DMS53 treated with DMSO at 0.1 percent for 48 hours (cell line): ENCODE results near the gene ZFYVE27.

Experiments used
- DNase-seq: peaks from one replicate; lab custom pipeline; 2025; ENCODE audit not compliant: unreplicated experiment; lab: John Stamatoyannopoulos, UW

Gene ZFYVE27

GRCh38 chr10:97714401-97715258 lies 22.3 kb upstream of the ZFYVE27 start:
- DNase-seq = peak; percentile 15

GRCh38 chr10:97715259-97715874 lies 21.6 kb upstream of the ZFYVE27 start:
- DNase-seq = no peak

- DNase-seq = no peak
Observed at GRCh38 chr10:97717627-97718026, 19.3 kb upstream of the ZFYVE27 start.

GRCh38 chr10:97718178-97718577 lies 18.8 kb upstream of the ZFYVE27 start:
- no peak for DNase-seq

- peak; percentile 95 for DNase-seq
Observed at GRCh38 chr10:97718659-97719142, 18.2 kb upstream of the ZFYVE27 start.

GRCh38 chr10:97719602-97720001 lies 17.3 kb upstream of the ZFYVE27 start:
- DNase-seq = no peak

- no peak for DNase-seq
Observed at GRCh38 chr10:97721871-97722780, 14.8 kb upstream of the ZFYVE27 start.

GRCh38 chr10:97723001-97723400 lies 13.9 kb upstream of the ZFYVE27 start:
- DNase-seq = no peak

GRCh38 chr10:97724341-97724941 lies 12.5 kb upstream of the ZFYVE27 start:
- DNase-seq = no peak

- DNase-seq = peak; percentile 41
Observed at GRCh38 chr10:97726636-97727178, 10.2 kb upstream of the ZFYVE27 start.

- DNase-seq = no peak
Observed at GRCh38 chr10:97729014-97729413, 7.9 kb upstream of the ZFYVE27 start.

GRCh38 chr10:97731346-97732051 lies 5.4 kb upstream of the ZFYVE27 start:
- DNase-seq = peak; percentile 92

- no peak for DNase-seq
Observed at GRCh38 chr10:97732052-97732359, 4.9 kb upstream of the ZFYVE27 start.

- DNase-seq = no peak
Observed at GRCh38 chr10:97733256-97733655, 3.7 kb upstream of the ZFYVE27 start.

GRCh38 chr10:97734021-97734420 lies 2.9 kb upstream of the ZFYVE27 start:
- no peak for DNase-seq

- no peak for DNase-seq
Observed at GRCh38 chr10:97736403-97736901, 476 bp upstream of the ZFYVE27 start.

- DNase-seq = no peak
Observed at GRCh38 chr10:97737770-97738265, 890 bp downstream of the ZFYVE27 start.

- no peak for DNase-seq
Observed at GRCh38 chr10:97738616-97739015, 1.7 kb downstream of the ZFYVE27 start.

- DNase-seq = no peak
Observed at GRCh38 chr10:97740613-97741012, 3.7 kb downstream of the ZFYVE27 start.
